GM21737 (cell line): ENCODE measurements around the gene RALGAPB.

Experiments used
- ATAC-seq: cut with Tn5 transposase; IDR thresholded peaks from one replicate; pipeline ENCODE4 v1.9.1; 2021; ENCODE audit warnings: mild to moderate bottlenecking, moderate library complexity; ENCODE audit not compliant: unreplicated experiment

RALGAPB gene

GRCh38 chr20:38603286-38603685 lies 130.6 kb downstream of the RALGAPB start:
- no peak for ATAC-seq

DNA sequence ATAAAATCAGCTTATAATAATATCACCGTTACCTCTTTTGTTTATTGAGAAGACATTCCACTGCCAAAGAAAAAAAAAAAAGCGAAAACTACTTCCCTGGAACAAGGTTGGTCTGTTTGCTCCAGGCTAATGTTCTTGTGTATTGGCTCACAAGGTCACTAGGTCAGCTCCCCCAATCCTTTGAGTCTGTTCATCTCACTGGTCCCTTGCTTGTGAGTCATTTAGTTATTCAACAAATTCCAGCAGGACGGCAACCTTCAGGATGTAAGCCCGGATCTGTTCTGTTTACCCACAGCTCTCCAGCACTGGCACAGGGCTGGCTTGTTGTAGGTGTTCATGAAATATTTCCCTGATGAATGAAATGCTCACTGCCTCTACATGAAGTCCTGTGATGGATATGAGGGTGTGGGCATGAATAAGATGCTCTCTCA lies 132.2 kb downstream of the RALGAPB start:
- ATAC-seq, result no peak

DNA sequence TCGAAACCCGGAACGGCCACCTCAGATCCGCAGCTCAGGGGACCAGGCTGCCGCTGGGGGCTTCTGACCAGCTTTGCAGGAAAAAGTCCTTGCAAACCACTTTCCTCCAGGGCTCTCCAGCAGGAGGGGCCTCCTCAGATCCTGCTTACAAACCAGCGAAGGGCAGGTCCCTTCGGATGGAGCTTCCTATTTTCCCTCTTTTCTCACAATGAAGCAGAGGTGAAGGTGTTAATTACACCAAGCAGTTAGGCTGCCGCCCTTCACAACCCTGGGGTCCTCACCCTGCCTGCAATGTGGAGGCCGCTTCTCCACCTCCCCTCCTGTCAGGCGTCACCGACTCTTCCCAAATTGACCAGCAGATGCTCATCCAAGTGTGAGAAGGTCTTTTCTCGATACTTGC lies 134.7 kb downstream of the RALGAPB start:
- no peak for ATAC-seq

DNA sequence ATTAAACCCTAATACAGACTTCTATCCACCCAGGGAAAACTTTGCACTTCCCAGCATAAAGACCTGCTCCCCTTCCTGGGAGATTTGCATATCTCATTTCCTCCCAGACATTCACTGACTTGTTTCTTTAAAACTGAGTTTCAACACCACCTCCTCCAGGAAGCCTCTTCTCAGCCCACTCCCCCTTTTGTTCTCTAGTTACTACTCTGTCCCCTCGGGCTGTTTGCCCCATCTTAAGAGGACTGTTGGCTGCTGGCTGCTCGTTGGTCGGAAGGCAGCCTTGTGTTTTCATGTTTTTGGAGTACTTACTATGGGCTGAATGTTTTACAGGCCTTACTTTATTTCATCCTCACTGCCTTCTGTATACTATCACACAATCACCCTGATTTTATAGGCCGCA lies 135.5 kb downstream of the RALGAPB start:
- no peak for ATAC-seq

DNA sequence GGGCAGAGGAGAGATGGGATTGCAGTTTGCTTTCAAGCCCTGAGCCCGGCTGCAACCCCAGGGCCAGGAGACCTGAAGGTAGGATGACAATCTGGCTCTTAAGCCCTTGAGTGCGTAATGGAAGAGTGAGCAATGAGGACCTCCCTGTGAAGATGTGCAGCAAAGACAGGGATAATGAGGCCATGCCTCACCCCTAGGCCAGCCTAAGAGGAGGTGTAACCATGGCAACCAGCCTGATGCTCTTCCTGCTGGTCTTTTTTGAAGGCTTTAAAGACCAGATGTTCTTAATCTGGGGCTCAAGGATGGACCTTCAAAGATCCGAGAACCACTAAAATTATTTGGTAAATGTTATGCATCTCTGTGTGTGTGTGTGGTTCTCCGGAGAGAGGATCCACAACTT lies 137.2 kb downstream of the RALGAPB start:
- ATAC-seq, result no peak

GRCh38 chr20:38610521-38610920 lies 137.9 kb downstream of the RALGAPB start:
- ATAC-seq, result no peak

GRCh38 chr20:38612751-38613515 lies 140.3 kb downstream of the RALGAPB start:
- no peak for ATAC-seq

DNA sequence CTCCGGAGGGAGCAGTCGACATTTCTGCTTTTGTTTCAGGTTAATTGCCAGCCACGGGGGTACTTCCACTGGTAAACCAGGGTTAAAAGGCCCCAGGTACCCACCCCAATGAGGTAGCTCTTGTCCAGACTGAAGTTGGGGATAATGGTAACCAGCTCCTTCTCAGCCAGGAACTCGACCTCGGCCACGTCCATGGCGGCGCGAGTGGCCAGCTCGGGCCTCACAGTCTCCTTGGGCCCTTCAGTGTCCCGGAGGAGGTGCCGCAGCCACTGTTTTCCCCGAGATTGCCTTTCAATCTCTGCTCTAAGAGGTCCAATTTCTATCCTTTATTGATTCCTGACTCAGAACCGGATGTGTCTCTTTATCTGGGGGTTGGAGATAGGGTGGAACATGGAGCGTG lies 142.6 kb downstream of the RALGAPB start:
- no peak for ATAC-seq

GRCh38 chr20:38616457-38616856 lies 143.8 kb downstream of the RALGAPB start:
- ATAC-seq, result no peak

DNA sequence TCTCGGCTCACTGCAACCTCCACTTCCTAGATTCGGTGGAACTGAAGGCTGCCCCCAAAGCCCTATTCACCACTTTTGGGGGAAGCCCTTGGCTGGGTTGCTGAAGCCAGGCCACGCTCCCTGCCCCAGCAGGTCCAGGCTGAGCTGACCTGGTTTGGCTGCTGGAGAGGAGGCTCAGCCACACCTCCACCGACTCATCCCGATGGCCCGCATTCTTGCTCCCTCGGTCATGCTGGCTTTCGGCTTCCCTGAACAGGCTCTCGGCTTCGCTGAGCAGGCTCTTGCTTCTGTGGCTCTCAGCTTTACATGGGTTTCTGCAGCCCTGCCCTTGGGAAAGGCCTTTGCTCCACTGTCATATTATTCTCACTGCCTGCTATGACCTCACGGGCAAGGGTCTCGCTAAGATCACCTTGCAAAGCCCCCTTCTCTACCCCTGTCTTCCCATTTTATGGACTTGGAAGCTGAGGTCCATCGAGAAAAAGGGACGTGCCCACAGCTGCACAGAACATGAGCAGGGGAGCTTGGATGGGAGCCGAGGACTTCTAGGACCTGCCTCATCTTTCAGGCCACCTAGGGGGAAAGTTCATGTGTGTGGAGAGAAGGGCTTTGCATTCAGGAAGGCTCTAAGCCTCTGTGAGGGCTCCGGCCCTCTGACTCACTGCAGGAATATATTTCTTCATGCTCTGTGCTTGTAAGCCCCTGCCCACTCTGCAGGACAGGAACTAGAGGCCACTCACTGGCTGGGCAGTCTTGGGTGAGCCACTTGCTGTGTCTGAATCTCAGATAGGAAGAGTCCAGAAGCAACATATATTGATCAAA lies 144.6 kb downstream of the RALGAPB start:
- no peak for ATAC-seq

- ATAC-seq, result no peak
Observed at GRCh38 chr20:38617830-38618196, 145.2 kb downstream of the RALGAPB start.

DNA sequence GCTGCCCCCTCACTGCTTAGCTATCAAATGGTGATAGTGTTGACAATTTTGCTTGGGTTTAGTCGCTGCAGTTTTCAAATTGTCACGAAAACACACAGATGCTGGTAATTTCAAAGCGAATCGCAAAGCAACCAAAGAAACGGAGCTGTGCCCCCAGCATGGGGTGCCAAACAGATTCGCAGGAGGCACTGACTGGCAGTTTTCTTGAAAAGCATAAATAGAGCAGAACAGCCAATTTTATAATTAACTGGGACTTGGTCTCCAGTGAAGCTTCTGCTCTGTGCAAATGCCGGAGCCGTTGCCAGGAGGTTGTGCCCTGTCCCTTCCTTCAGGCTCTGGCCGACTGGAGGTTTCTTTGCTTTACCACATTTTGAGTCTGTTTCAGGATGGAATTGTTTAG lies 147.8 kb downstream of the RALGAPB start:
- no peak for ATAC-seq

DNA sequence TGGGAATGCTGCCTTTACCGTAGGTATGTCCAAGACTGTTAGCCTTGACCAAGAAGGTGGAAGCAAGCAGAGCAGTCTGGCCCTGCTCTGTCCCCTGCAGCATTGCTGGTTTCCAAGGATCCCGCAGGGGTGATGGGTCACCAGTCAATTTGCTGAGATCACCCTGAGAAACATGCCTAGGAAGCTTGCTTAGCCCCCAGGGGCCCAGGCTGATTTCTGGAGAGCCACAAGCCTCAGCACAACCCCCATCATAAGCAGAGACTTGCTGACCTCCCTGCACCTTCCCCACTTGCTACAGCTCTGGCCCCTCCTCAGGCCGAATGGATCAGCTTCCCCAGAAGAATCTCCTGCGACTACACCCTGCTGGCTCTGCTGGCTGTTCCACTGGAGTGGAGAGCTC lies 150.4 kb downstream of the RALGAPB start:
- no peak for ATAC-seq

DNA sequence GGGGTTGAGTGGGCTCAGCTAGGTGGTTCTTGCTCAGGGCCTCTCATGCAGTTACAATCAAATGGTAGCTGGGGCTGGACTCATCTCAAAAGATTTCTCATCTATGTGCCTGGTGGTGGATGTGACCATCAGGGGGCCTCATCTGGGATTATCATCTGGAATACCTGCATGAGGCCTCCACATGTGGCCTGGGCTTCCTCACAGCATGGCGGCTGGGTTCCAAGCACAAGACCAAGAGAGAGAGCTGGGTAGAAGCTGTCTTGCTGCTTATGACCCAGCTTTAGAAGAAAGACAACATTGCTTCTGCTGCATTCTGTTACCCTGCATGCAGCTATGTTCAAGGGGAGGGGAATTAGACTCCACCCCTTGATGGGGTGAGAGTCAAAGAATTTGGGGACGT lies 151.4 kb downstream of the RALGAPB start:
- ATAC-seq, result no peak

DNA sequence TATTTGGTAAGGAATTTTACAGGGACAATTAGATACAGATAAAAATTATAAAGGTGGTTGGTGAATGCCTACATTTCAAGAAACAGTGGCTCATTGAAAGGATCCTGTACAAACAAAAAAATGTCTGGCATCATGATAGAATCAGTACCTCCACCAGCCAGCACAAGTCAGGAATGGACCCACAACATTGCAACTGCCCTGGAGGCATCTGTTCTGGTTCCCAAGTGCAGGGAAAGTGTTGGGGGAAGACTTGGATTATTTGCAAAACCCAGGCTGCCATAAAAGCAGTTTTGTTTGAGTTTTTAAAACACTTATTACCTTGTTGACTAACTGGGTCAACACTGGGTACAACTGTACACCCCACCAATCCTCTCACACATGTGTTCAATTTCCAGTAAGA lies 153.3 kb downstream of the RALGAPB start:
- no peak for ATAC-seq

GRCh38 chr20:38626921-38627659 lies 154.4 kb downstream of the RALGAPB start:
- no peak for ATAC-seq
